Measurements from ENCODE around the gene ATF7IP2.

Gene ATF7IP2

GRCh38 chr16:10511829-10512228 is 126.0 kb downstream of the ATF7IP2 start:
- no peak overlapping the region for H3K4me3 ChIP-seq (ENCODE audit: low read length, poor library complexity, severe bottlenecking)
- H3F3A ChIP-seq (ENCODE audit: low read depth), result no peaks in the 10 kb centered on the region
- no peaks in the 10 kb centered on the region for H4K20me1 ChIP-seq (ENCODE audit: insufficient read depth, low read length, poor library complexity, severe bottlenecking)
- H3K4me2 ChIP-seq (ENCODE audit: low read depth, low read length, poor library complexity, severe bottlenecking), result no peak overlapping the region
- no peaks in the 10 kb centered on the region for H3K79me2 ChIP-seq (ENCODE audit: insufficient read depth, low read length)
- H3K9me2 ChIP-seq (replicated peaks; ENCODE audit: low read depth, low read length), result no peaks in the 10 kb centered on the region
- TF ChIP-seq EZH2phosphoT487 (IDR thresholded peaks at IDR 0.05; ENCODE audit: borderline replicate concordance) (no peak), CTCF (conservative IDR thresholded peaks at IDR 0.05; ENCODE audit: low read length) (no peak)
- no peaks in the 10 kb centered on the region for H3K27me3 ChIP-seq (ENCODE audit: insufficient read depth, low read length, poor library complexity, severe bottlenecking)
- H3K36me3 ChIP-seq (ENCODE audit: insufficient read depth, low read length), result no peaks in the 10 kb centered on the region
- H2AFZ ChIP-seq (ENCODE audit: low read length), result no peak overlapping the region
- H3K4me1 ChIP-seq (ENCODE audit: insufficient read depth, low read length, poor library complexity, severe bottlenecking), result no peaks in the 10 kb centered on the region
- H3K9ac ChIP-seq (ENCODE audit: low read depth, low read length, poor library complexity, severe bottlenecking), result no peak overlapping the region
- H3K9me3 ChIP-seq (ENCODE audit: insufficient read depth, low read depth, low read length), result no peaks in the 10 kb centered on the region

- Histone ChIP-seq H3K27me3 (ENCODE audit: insufficient read depth, low read length, poor library complexity, severe bottlenecking) (no peaks in the 10 kb centered on the region), H3K79me2 (ENCODE audit: insufficient read depth, low read length) (no peaks in the 10 kb centered on the region), H3K9ac (ENCODE audit: low read depth, low read length, poor library complexity, severe bottlenecking) (no peak overlapping the region), H2AFZ (ENCODE audit: low read length) (no peak overlapping the region), H3K4me1 (ENCODE audit: insufficient read depth, low read length, poor library complexity, severe bottlenecking) (no peaks in the 10 kb centered on the region), H3K4me3 (ENCODE audit: low read length, poor library complexity, severe bottlenecking) (no peak overlapping the region), H3K4me2 (ENCODE audit: low read depth, low read length, poor library complexity, severe bottlenecking) (no peak overlapping the region), H3K36me3 (ENCODE audit: insufficient read depth, low read length) (no peaks in the 10 kb centered on the region), H4K20me1 (ENCODE audit: insufficient read depth, low read length, poor library complexity, severe bottlenecking) (no peaks in the 10 kb centered on the region), H3F3A (ENCODE audit: low read depth) (no peaks in the 10 kb centered on the region), H3K9me3 (ENCODE audit: insufficient read depth, low read depth, low read length) (no peaks in the 10 kb centered on the region), H3K9me2 (replicated peaks; ENCODE audit: low read depth, low read length) (no peaks in the 10 kb centered on the region)
- TF ChIP-seq CTCF (conservative IDR thresholded peaks at IDR 0.05; ENCODE audit: low read length) (peak; percentile 63), EZH2phosphoT487 (IDR thresholded peaks at IDR 0.05; ENCODE audit: borderline replicate concordance) (no peak)
Observed at GRCh38 chr16:10514369-10515055, 128.7 kb downstream of the ATF7IP2 start.

- H3K27me3 ChIP-seq (ENCODE audit: insufficient read depth, low read length, poor library complexity, severe bottlenecking), result no peaks in the 10 kb centered on the region
Observed at GRCh38 chr16:10517868-10518267, 132.0 kb downstream of the ATF7IP2 start.

More at GRCh38 chr16:10517868-10518267, 132.0 kb downstream of the ATF7IP2 start:
- Histone ChIP-seq H3K9ac (ENCODE audit: low read depth, low read length, poor library complexity, severe bottlenecking) (no peak overlapping the region), H3K9me3 (ENCODE audit: insufficient read depth, low read depth, low read length) (no peaks in the 10 kb centered on the region), H3K36me3 (ENCODE audit: insufficient read depth, low read length) (no peaks in the 10 kb centered on the region), H3K4me3 (ENCODE audit: low read length, poor library complexity, severe bottlenecking) (no peak overlapping the region), H2AFZ (ENCODE audit: low read length) (no peak overlapping the region), H3K4me2 (ENCODE audit: low read depth, low read length, poor library complexity, severe bottlenecking) (no peak overlapping the region), H3F3A (ENCODE audit: low read depth) (no peaks in the 10 kb centered on the region), H4K20me1 (ENCODE audit: insufficient read depth, low read length, poor library complexity, severe bottlenecking) (no peaks in the 10 kb centered on the region), H3K9me2 (replicated peaks; ENCODE audit: low read depth, low read length) (no peaks in the 10 kb centered on the region), H3K79me2 (ENCODE audit: insufficient read depth, low read length) (no peaks in the 10 kb centered on the region), H3K4me1 (ENCODE audit: insufficient read depth, low read length, poor library complexity, severe bottlenecking) (no peaks in the 10 kb centered on the region)
- no peak for TF ChIP-seq EZH2phosphoT487 (IDR thresholded peaks at IDR 0.05; ENCODE audit: borderline replicate concordance)
- no peak for TF ChIP-seq CTCF (conservative IDR thresholded peaks at IDR 0.05; ENCODE audit: low read length)

Data from Loucy (cell line).